Left lung (tissue), 10 donors: ENCODE data around the gene BRSK1. TPM values are rescaled to one million over a fixed set of nuclear protein-coding genes. Genes with fewer than 3 reads are reported as not detected.

Source experiments
- ATAC-seq: fragments of 200-7000 bp; cut with Tn5 transposase; one replicate; pipeline ENCODE4 v1.9.1; 2020; ENCODE audit warnings: moderate library complexity
- DNase-seq, 4 donors: peaks; one replicate each; pipeline ENCODE4 v3.0.0-alpha.2; 2013 to 2020
- H3K27ac ChIP-seq, 2 donors: fragments of 200-600 bp; sonication (generic) in 1 of 2; one replicate each; pipeline versions ENCODE4 v1.5.0 to v1.8.0; 2020 to 2021
- H3K27me3 ChIP-seq, 2 donors: fragments of 200-600 bp; sonication (generic) in 1 of 2; one replicate each; pipeline versions ENCODE4 v1.5.0 to v1.8.0; 2020 to 2021
- H3K36me3 ChIP-seq, 2 donors: fragments of 200-600 bp; sonication (generic) in 1 of 2; one replicate each; pipeline versions ENCODE4 v1.5.0 to v1.8.0; 2020 to 2021
- H3K4me1 ChIP-seq, 2 donors: fragments of 200-600 bp; one replicate each; pipeline ENCODE4 v1.8.0; 2021
- H3K4me3 ChIP-seq, 2 donors: fragments of 200-600 bp; sonication (generic) in 1 of 2; one replicate each; pipeline versions ENCODE4 v1.5.0 to v1.8.0; 2020 to 2021; ENCODE audit warnings: mild to moderate bottlenecking in 1 of 2
- H3K9me3 ChIP-seq, 2 donors: fragments of 200-600 bp; sonication (generic) in 1 of 2; one replicate each; pipeline versions ENCODE4 v1.5.0 to v1.8.0; 2020 to 2021
- intact Hi-C, 2 donors: fragments of 100-400 bp; cut with DNase I; formaldehyde crosslinking; loops; one replicate each; pipeline versions ENCODE4 v1.11.2 to v1.14.2; 2022
- polyA plus RNA-seq, 6 donors: library from polyadenylated mRNA; unstranded; fragments of 120-200 nt; gene quantifications; one replicate each; pipeline ENCODE4 v1.2.1, GENCODE V29; 2013; ENCODE audit not compliant: insufficient read length in 6 of 6
- total RNA-seq, 2 donors: library from RNA; stranded (reverse); fragmentation: NEBNext Ultra II Directional; extraction: Animal tissue kit (Norgen Biotek cat#: 25700); gene quantifications; one replicate each; pipeline ENCODE4 v1.2.1, GENCODE V29; 2021
- TF ChIP-seq, protein P1 (sequence below), 2 donors: fragments of 200-600 bp; sonication (generic) in 1 of 2; IDR thresholded peaks; one replicate each; pipeline versions ENCODE4 v1.5.0 to v1.8.0; 2021; ENCODE audit warnings: antibody characterized with exemption in 2 of 2
- donor health status: DM: no; HTN: yes; CAD: no.
- donor health status: DM: no; HTN: no; CAD: no.

The BRSK1 gene
- total and polyA plus RNA-seq, 8 donors = 2.2 to 18.1 (median 13.6) TPM

DNA sequence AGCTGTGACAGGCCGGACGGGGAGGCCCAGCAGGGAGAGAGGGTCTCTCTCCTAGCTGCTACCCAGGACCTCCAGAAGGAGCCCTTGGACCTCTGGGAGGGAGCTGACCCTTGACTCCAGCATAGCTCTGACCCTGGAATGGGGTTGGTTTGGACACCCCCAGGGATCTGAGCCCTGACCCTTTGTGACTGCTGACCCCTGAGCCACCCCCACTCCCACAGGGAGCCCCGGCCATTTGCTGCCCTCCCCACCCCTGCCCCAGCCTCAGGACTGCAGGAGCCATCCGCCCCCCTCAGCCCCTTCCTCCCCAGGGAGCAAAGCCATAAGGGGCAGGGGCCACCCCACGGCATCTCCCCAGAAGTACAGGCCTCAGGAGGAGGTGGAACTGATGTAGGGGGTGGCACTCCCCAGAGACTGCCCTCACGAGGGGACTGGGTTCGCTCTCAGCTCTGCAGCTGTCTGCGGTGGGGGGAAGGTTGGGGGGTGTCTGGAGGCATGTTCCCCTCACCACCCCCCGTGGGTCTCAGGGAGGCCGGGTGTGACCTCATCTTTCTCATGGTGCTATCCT is 63.7 kb downstream of the BRSK1 start:
- peaks cover 0 to 43% of the 10 kb centered on the region in 2 donors for H3K36me3 ChIP-seq
- H3K4me3 ChIP-seq = no peak overlapping the region
- ATAC-seq (no peak), DNase-seq (no peak)
- H3K4me1 ChIP-seq = no peaks in the 10 kb centered on the region
- no peak overlapping the region for H3K27ac ChIP-seq
- intact Hi-C loops = no loop called here
- TF ChIP-seq, protein P1, sequence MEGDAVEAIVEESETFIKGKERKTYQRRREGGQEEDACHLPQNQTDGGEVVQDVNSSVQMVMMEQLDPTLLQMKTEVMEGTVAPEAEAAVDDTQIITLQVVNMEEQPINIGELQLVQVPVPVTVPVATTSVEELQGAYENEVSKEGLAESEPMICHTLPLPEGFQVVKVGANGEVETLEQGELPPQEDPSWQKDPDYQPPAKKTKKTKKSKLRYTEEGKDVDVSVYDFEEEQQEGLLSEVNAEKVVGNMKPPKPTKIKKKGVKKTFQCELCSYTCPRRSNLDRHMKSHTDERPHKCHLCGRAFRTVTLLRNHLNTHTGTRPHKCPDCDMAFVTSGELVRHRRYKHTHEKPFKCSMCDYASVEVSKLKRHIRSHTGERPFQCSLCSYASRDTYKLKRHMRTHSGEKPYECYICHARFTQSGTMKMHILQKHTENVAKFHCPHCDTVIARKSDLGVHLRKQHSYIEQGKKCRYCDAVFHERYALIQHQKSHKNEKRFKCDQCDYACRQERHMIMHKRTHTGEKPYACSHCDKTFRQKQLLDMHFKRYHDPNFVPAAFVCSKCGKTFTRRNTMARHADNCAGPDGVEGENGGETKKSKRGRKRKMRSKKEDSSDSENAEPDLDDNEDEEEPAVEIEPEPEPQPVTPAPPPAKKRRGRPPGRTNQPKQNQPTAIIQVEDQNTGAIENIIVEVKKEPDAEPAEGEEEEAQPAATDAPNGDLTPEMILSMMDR (IDR thresholded peaks at IDR 0.05) = no peak
- H3K27me3 ChIP-seq = peaks cover 10 to 27% of the 10 kb centered on the region in 2 donors
- no peaks in the 10 kb centered on the region for H3K9me3 ChIP-seq

DNA sequence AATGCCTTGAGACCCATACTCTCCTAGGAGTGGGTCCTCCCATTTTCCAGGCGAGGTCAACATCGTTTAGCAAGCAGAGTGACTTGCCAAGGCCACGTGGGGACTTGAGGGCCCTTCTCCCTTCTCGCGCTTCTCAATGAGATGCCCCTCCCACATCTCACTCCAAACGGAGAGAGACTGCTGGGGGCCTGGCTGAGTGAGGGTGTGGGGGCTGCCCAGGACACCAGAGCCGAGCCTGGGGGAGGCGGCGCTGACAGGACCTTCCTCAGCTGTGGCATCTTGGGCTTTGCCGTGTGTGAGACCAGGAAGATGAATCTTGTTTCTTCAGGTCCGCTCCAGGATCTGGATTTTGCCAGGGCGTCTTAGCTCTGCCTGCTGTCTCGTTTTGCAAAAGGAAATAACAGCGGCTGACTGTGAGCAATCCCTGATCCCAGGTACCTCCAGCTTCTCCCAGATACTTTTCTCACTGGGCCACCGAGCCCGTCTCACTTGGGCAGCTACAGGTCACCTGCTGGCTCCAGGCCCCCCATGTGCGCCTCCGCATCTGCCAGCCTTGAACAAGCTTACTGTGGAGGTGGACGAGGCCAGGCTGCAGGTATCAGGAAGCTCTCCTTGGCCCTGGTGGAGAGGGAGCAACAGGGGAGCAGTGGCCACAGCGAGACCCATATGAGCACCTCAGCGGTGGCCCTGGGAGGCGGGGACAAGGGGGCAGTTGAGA is 64.7 kb downstream of the BRSK1 start:
- H3K36me3 ChIP-seq = peaks cover 0 to 36% of the 10 kb centered on the region in 2 donors
- H3K27ac ChIP-seq = no peak overlapping the region
- peaks cover 4% of the 10 kb centered on the region in 2 donors for H3K4me1 ChIP-seq
- peaks cover 17 to 37% of the 10 kb centered on the region in 2 donors for H3K27me3 ChIP-seq
- peak in 1 of 4 donors; percentile 67 for DNase-seq
- ATAC-seq = peak; percentile 72
- intact Hi-C loops = no loop called here
- no peaks in the 10 kb centered on the region for H3K9me3 ChIP-seq
- H3K4me3 ChIP-seq = no peak overlapping the region
- TF ChIP-seq, protein P1 (IDR thresholded peaks at IDR 0.05) = no peak

DNA sequence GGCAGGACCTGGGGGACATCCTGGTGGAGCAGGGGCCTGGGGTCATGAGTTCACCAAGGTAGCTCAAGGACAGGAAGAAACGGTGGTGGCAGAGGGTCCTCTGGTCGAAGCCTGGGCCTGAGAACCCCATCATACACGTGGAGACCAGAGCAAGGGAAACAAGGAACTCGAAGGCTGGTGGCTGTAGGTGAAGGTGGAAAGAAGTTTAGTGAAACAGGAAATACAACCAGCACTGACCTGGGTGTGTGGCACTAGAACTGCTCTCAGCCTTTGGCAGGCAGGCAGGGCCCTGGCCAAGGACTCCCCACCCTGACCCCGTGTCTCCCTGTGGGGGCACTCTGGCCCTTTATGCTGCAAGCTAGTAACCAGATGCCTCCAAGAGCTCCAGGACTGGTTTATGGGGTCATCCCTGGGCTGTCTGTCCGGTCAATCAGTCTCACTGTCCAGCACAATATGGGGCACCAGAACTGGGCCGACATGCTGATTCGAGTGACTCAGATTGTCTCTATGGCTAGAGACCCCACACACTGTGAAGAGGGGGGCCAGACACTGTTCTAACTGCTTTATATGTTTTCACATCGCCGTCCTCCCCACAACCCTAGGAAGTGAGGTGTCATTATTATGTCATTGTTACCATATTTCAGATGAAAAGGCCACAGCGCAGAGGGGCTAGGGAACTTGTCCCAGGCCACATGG is 67.0 kb downstream of the BRSK1 start:
- intact Hi-C loops = no loop called here
- no peak for DNase-seq

DNA sequence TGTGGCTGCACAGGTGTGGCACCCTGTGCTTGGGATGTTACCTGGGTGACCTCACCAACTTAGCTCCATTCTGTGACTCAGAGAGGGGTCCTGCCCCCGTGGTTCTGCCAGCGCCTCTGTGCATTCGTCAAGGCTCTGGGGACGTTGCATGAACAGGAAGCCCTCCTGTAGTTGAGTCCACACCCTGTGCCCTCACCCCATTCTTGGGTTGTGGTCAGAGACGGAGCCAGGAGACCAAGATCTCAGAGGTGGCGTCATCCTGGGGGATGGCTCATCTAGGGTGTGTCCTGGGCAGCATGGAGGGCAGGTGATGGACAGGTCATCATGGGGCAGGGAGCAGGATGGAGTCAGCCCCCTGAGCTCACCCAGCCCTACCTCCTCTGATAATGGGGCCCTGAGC is 68.2 kb downstream of the BRSK1 start:
- H3K36me3 ChIP-seq = peaks cover 0 to 6% of the 10 kb centered on the region in 2 donors
- no peaks in the 10 kb centered on the region for H3K9me3 ChIP-seq
- TF ChIP-seq, protein P1 (IDR thresholded peaks at IDR 0.05) = no peak
- H3K4me3 ChIP-seq = no peak overlapping the region
- ATAC-seq (no peak), DNase-seq (no peak)
- H3K27me3 ChIP-seq = peaks cover 27 to 72% of the 10 kb centered on the region in 2 donors
- peaks cover 7 to 16% of the 10 kb centered on the region in 2 donors for H3K4me1 ChIP-seq
- intact Hi-C loops = no loop called here
- H3K27ac ChIP-seq = no peak overlapping the region

More for the DNA sequence above, 67.0 kb downstream of the BRSK1 start:
- H3K36me3 ChIP-seq = peaks cover 0 to 17% of the 10 kb centered on the region in 2 donors
- peaks cover 7 to 16% of the 10 kb centered on the region in 2 donors for H3K4me1 ChIP-seq
- no peak overlapping the region for H3K27ac ChIP-seq
- H3K9me3 ChIP-seq = no peaks in the 10 kb centered on the region
- TF ChIP-seq, protein P1 (IDR thresholded peaks at IDR 0.05) = no peak
- peaks cover 27 to 60% of the 10 kb centered on the region in 2 donors for H3K27me3 ChIP-seq
- no peak overlapping the region for H3K4me3 ChIP-seq
- ATAC-seq = no peak
